Smooth muscle cell of the umbilical artery (primary cell): Measurements from ENCODE around the gene SPATA4. TPM values are rescaled to one million over a fixed set of nuclear protein-coding genes. Genes with fewer than 3 reads are reported as not detected.

Experiments used
- total RNA-seq: library from RNA; depleted of rRNA; stranded (reverse); fragments of >200 nt; gene quantifications from 2 replicates; pipeline ENCODE4 v1.2.3, GENCODE V29; 2014

The SPATA4 gene
- under 0.01 and 0.23 TPM in 2 replicates for total RNA-seq

DNA sequence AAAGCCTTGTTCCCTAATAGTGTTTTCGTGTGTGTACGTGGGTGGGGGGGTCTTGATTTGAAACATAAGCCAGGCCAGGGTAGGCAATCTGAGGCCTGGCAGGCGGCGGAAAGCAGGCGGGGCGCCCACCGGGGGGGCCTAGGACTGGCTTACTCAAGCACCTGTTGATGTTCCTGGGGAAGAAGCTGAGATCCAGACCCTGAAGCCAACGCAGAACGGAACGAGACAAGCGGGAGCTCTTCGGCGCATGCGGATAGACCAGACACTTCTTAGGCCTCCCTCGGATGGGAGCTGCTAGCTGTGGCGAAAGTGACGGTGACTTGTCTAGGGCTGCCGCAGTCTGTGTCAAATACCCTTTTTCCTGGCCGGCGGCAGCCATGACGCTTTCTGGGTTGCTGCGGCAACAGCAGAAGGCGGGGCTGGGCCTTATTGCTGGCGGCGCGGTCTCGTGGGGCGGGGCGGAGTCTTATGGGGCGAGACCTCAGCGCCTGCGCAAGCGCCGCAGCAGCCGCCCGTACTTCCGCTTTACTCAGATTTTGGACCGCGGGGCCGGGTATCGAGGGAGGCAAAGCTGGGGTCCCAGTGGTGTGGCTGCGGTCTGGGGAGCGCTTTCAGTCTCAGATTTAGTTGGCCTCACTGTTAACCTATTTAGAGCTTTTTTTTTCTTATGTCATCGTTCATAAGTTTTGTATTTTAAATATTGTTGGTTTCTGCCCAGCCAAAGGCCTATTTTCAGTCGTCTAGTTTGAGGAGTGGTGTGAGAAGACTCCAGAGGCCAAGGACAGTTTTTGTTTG is at the start of gene SPATA4:
Gene SPATA4 (minus strand): TSS at position 402 of the 795 bp plus-strand sequence. CDS start 23 bp downstream, at position 379.

Other genes with a start within 250 kb of the SPATA4 start
- 2.0 and 2.7 TPM in 2 replicates for gene WDR17, start 129.7 kb downstream of the SPATA4 start, total RNA-seq
- not detected in 2 replicates for gene ASB5, start 73.6 kb upstream of the SPATA4 start, total RNA-seq
- gene SPCS3, start 124.4 kb upstream of the SPATA4 start, total RNA-seq = 145 and 155 TPM in 2 replicates